HEK293T (cell line): ENCODE results near the gene SAMD11.

Source experiments
- FOXM1 ChIP-seq: fragments of 450-650 bp; IDR thresholded peaks from 2 replicates; pipeline ENCODE4 v1.6.1; 2017; ENCODE audit warnings: mild to moderate bottlenecking, borderline replicate concordance
- NFRKB ChIP-seq: fragments of 450-650 bp; IDR thresholded peaks from 2 replicates; pipeline ENCODE4 v1.6.1; 2016; ENCODE audit warnings: mild to moderate bottlenecking, moderate library complexity
- TF ChIP-seq, protein P1 (sequence below): fragments of 450-650 bp; IDR thresholded peaks from 2 replicates; pipeline ENCODE4 v1.6.1; 2016

DNA sequence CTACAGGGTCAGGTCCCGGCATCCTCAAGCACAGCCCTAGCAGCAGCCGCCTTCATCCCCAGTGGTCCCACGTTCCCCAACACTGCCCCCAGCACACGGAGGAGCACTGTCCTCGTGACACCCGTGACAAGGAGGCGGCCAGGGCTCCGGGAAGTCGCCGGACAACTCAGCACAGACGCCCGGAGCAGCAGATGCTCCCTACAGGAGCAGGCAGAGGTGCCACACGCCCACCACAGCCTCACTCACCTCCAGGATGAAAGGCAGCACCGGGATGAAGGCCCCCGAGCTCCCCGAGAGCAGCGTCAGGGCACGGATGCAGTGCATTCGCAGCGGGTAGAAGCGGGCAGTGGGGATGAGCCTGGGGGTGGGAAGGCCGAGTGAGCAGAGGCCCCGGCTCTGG lies 27.2 kb downstream of the SAMD11 start:
- TF ChIP-seq NFRKB (no peak), FOXM1 (no peak)
- TF ChIP-seq, protein P1, sequence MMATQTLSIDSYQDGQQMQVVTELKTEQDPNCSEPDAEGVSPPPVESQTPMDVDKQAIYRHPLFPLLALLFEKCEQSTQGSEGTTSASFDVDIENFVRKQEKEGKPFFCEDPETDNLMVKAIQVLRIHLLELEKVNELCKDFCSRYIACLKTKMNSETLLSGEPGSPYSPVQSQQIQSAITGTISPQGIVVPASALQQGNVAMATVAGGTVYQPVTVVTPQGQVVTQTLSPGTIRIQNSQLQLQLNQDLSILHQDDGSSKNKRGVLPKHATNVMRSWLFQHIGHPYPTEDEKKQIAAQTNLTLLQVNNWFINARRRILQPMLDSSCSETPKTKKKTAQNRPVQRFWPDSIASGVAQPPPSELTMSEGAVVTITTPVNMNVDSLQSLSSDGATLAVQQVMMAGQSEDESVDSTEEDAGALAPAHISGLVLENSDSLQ: no peak
